Heart right ventricle (tissue), 16 donors: ENCODE data around the gene CLEC4D. TPM values are rescaled to one million over a fixed set of nuclear protein-coding genes. Genes with fewer than 3 reads are reported as not detected.
"Not testable (repeated sequence)": the region's sequence is repeated elsewhere in the genome, so short reads cannot be mapped to it uniquely, and the experiment has no call there.

Experiments used
- ATAC-seq, 8 donors: fragments of 200-7000 bp; cut with Tn5 transposase; one replicate each; pipeline ENCODE4 v1.9.1; 2020; ENCODE audit warnings: mild to moderate bottlenecking in 8 of 8, moderate library complexity in 8 of 8, moderate number of reproducible peaks in 1 of 8
- DNase-seq, 2 donors: peaks; one replicate each; pipeline ENCODE4 v3.0.0-alpha.2; 2020
- H3K27ac ChIP-seq, 10 donors: fragments of 200-600 bp; sonication (generic) in 2 of 10; one replicate each; pipeline versions ENCODE4 v1.5.0 to v1.8.0; 2020 to 2022; ENCODE audit warnings: mild to moderate bottlenecking in 3 of 10
- H3K27me3 ChIP-seq, 7 donors: fragments of 200-600 bp; one replicate each; pipeline ENCODE4 v1.8.0; 2021 to 2022; ENCODE audit warnings: mild to moderate bottlenecking in 2 of 7
- H3K36me3 ChIP-seq, 9 donors: fragments of 200-600 bp; sonication (generic) in 1 of 9; one replicate each; pipeline versions ENCODE4 v1.5.0 to v1.8.0; 2020 to 2022; ENCODE audit warnings: mild to moderate bottlenecking in 2 of 9
- H3K4me1 ChIP-seq, 9 donors: fragments of 200-600 bp; sonication (generic) in 1 of 9; one replicate each; pipeline versions ENCODE4 v1.5.0 to v1.8.0; 2020 to 2022; ENCODE audit warnings: mild to moderate bottlenecking in 4 of 9
- H3K4me3 ChIP-seq, 10 donors: fragments of 200-600 bp; sonication (generic) in 2 of 10; one replicate each; pipeline versions ENCODE4 v1.5.0 to v1.8.0; 2020 to 2022; ENCODE audit warnings: mild to moderate bottlenecking in 7 of 10, moderate library complexity in 2 of 10
- H3K9me3 ChIP-seq, 11 donors: fragments of 200-600 bp in 10 of 11; sonication (generic) in 2 of 11; one replicate each; pipeline versions ENCODE4 v1.5.0 to v1.8.0; 2013 to 2022; ENCODE audit warnings: mild to moderate bottlenecking in 2 of 11, control low read depth in 1 of 11, moderate library complexity in 1 of 11
- WGBS, 2 donors: extraction: QIAGEN DNeasy Blood & Tissue Kit; methylation state at CpG; one replicate each; pipeline ENCODE4 v1.1.7; 2013; ENCODE audit warnings: inconsistent platforms in 1 of 2; 5-methylcytosine and 5-hydroxymethylcytosine counted together
- intact Hi-C, 10 donors: fragments of 100-400 bp; cut with DNase I; formaldehyde crosslinking; loops; one replicate each; pipeline versions ENCODE4 v1.11.1 to v1.14.2; 2022
- polyA plus RNA-seq, 2 donors: library from polyadenylated mRNA; stranded (reverse); fragments of 200-250 nt; gene quantifications; one replicate each; pipeline ENCODE4 v1.2.3, GENCODE V29; 2013
- total RNA-seq, 10 donors: library from RNA; stranded (reverse); fragmentation: NEBNext Ultra II Directional in 3 of 10; extraction: Animal tissue kit (Norgen Biotek cat#: 25700) in 3 of 10; gene quantifications; one replicate each; pipeline versions ENCODE4 v1.2.1 to v1.2.4, GENCODE V29; 2021 to 2023
- TF ChIP-seq, protein P1 (sequence below), 9 donors: fragments of 200-600 bp; sonication (generic) in 2 of 9; IDR thresholded peaks; one replicate each; pipeline versions ENCODE4 v1.5.0 to v1.8.0; 2021 to 2022; ENCODE audit warnings: antibody characterized with exemption in 9 of 9, mild to moderate bottlenecking in 5 of 9, moderate library complexity in 1 of 9
- donor health status: Arrhythmogenic right ventricular cardiomyopathy.
- donor health status: ischemic (EF 13 %, LVEDD 7.1; RV severe dilation, severe dysfunction).
- donor health status: healthy with polysubstance abuse.
- donor health status: DM: no; HTN: yes; CAD: no.
- donor health status: DM: no; HTN: no; CAD: no.
- donor health status: ischemic (EF 25% LVEDD 6.9; RV normal size, moderate dysfunction).
- donor health status: ischemic (EF 25% LVEDD 5.7; RV mildly dilated, moderate dysfunction).
- donor health status: healthy.
- donor health status: DM: yes; HTN: yes; CAD: no.
- donor health status: Ischemic cardiomyopathy.
- donor health status: ischemic (EF 35%, LVEDD 5.7; RV mildly dilated, moderate dysfunction).
- donor health status: nonischemic (EF 11% LVEDD 7.7; RV severe dilation, severe dysfunction).
- donor health status: DM: yes; HTN: yes; CAD: no.
- donor health status: PGD.
- donor health status: ischemic (EF 29% LVEDD 5.4; RV normal size, mild dysfunction).
- donor health status: nonischemic (EF 23%, LVEDD 6.1; RV moderate dilation, normal function).

Gene CLEC4D
- total and polyA plus RNA-seq, 12 donors = 0.17 to 1.0 (median 0.30) TPM; not detected in 5

DNA sequence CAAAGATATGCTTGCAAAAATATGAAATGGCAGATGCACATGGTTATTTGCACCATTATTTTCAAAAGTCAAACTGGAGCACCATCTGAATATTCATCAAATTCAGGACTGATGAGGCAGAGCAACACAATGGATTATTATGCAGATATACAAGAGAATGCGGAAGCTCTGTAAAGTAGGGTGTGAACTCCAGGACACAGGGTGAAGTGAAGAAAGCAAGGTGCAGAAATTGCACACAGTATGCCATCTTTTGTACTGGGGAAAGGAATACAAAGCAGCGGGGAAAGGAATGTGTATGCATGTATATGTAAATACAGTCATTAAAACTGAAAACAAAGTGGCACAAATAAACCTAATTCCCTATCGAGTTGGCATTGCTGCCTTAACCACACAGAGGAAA, 50.1 kb downstream of the CLEC4D start:
- no peak for ATAC-seq

GRCh38 chr12:8564656-8565055, 51.4 kb downstream of the CLEC4D start:
- TF ChIP-seq, protein P1, sequence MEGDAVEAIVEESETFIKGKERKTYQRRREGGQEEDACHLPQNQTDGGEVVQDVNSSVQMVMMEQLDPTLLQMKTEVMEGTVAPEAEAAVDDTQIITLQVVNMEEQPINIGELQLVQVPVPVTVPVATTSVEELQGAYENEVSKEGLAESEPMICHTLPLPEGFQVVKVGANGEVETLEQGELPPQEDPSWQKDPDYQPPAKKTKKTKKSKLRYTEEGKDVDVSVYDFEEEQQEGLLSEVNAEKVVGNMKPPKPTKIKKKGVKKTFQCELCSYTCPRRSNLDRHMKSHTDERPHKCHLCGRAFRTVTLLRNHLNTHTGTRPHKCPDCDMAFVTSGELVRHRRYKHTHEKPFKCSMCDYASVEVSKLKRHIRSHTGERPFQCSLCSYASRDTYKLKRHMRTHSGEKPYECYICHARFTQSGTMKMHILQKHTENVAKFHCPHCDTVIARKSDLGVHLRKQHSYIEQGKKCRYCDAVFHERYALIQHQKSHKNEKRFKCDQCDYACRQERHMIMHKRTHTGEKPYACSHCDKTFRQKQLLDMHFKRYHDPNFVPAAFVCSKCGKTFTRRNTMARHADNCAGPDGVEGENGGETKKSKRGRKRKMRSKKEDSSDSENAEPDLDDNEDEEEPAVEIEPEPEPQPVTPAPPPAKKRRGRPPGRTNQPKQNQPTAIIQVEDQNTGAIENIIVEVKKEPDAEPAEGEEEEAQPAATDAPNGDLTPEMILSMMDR (IDR thresholded peaks at IDR 0.05) = no peak
- DNase-seq (no peak), ATAC-seq (peak in 1 of 8 donors; percentile 43)
- H3K27ac ChIP-seq = no peak overlapping the region
- WGBS, 2 donors = 44 to 57% methylated on average over 22 of the region's 22 CpGs
- intact Hi-C loops = no loop called here
- H3K4me3 ChIP-seq = no peak overlapping the region
- H3K9me3 ChIP-seq = peaks cover 0 to 36% (median 14%) of the 10 kb centered on the region in 11 donors
- peaks cover 0 to 16% (median 0%) of the 10 kb centered on the region in 9 donors for H3K4me1 ChIP-seq
- H3K27me3 ChIP-seq = peaks cover 0 to 3% (median 0%) of the 10 kb centered on the region in 7 donors
- H3K36me3 ChIP-seq = no peaks in the 10 kb centered on the region

More for the DNA sequence above, 50.1 kb downstream of the CLEC4D start:
- WGBS, 2 donors = 69 to 74% methylated on average over 3 of the region's 3 CpGs
- H3K27ac ChIP-seq = no peak overlapping the region
- H3K36me3 ChIP-seq = no peaks in the 10 kb centered on the region
- intact Hi-C loops = no loop called here
- H3K27me3 ChIP-seq = peaks cover 0 to 3% (median 0%) of the 10 kb centered on the region in 7 donors
- H3K4me1 ChIP-seq = peaks cover 0 to 16% (median 0%) of the 10 kb centered on the region in 9 donors
- TF ChIP-seq, protein P1 (IDR thresholded peaks at IDR 0.05) = no peak
- H3K9me3 ChIP-seq = peaks cover 0 to 36% (median 14%) of the 10 kb centered on the region in 11 donors
- H3K4me3 ChIP-seq = no peak overlapping the region
- DNase-seq = no peak

DNA sequence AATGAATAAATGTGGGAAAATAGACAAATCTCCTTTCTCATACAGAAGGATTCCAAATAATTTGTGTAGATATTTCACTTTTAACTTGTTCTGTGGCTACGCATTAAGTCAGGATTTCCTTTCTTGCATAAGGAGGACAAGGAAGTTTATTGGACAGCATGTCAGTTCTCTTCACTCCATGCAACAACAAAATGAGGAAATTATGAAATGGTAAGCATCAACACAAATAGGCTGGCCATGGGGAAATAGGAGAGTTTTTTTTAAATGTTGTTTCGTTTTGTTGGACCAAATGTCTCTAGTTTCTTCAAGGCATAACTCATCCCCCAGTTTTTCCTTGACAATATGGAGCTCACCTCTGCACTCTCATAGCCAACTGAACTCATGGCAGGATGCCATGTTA, 52.7 kb downstream of the CLEC4D start:
- 66 to 79% methylated on average over 2 of the region's 2 CpGs for whole genome bisulfite sequencing, 2 donors
- Histone ChIP-seq H3K27ac (peak overlapping the region in 2 of 10 donors; percentile 23 to 83), H3K9me3 (peaks cover 0 to 36% (median 14%) of the 10 kb centered on the region in 11 donors), H3K4me1 (peaks cover 0 to 16% (median 0%) of the 10 kb centered on the region in 9 donors)
- H3K36me3 ChIP-seq, intact Hi-C loops, DNase-seq, H3K27me3 ChIP-seq, H3K4me3 ChIP-seq: not testable (repeated sequence)
- ATAC-seq = peak in 1 of 8 donors; percentile 54

DNA sequence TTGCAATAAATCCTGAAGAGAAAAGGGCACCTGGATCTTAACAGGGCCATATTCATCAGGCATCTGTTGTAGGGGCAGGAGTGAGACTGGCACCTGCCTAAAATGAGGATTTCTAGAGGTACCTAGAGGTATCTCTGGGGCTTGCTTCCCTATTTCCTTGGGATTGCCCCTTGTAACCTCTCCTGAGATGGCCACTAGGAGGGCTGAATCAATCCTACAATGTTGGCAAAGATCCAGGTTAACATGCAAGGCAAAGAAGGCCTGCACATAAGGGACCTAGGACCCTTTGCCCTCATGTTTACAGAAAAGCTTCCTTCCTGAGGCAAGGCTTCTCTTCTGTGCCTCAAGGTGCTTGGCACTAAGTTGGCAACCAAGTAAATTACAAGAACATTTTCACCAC, 53.2 kb downstream of the CLEC4D start:
- ATAC-seq = no peak
- H3K27me3 ChIP-seq = no peaks in the 10 kb centered on the region
- intact Hi-C loops = no loop called here
- H3K4me1 ChIP-seq = peaks cover 0 to 16% (median 0%) of the 10 kb centered on the region in 9 donors
- peaks cover 0 to 36% (median 14%) of the 10 kb centered on the region in 11 donors for H3K9me3 ChIP-seq
- no peak for DNase-seq
- no peak overlapping the region for H3K4me3 ChIP-seq
- TF ChIP-seq, protein P1 (IDR thresholded peaks at IDR 0.05) = no peak
- H3K36me3 ChIP-seq = no peaks in the 10 kb centered on the region
- H3K27ac ChIP-seq = peak overlapping the region in 2 of 10 donors; percentile 23 to 83

Other genes with a start within 250 kb of the CLEC4D start
- under 1 TPM in 1 of 10 donors, not detected in 9; 0.14 TPM for gene CLEC6A, start 57.5 kb upstream of the CLEC4D start, total RNA-seq
- gene CLEC6A, start 57.5 kb upstream of the CLEC4D start, polyA plus RNA-seq = not detected
- gene CLEC4E, start 27.4 kb downstream of the CLEC4D start, total RNA-seq = 1 to 10 TPM in 4 of 10 donors, under 1 TPM in 4, not detected in 2; 0.25 to 5.5 (median 1.0) TPM
- 1 to 10 TPM in 1 of 2 donors, under 1 TPM in 1; 0.88 to 1.7 TPM for gene CLEC4E, start 27.4 kb downstream of the CLEC4D start, polyA plus RNA-seq
- gene AICDA, start 99.4 kb downstream of the CLEC4D start, total RNA-seq = not detected
- under 1 TPM; 0.03 to 0.22 TPM for gene AICDA, start 99.4 kb downstream of the CLEC4D start, polyA plus RNA-seq
- 10 to 100 TPM; 12.3 to 53.0 (median 22.7) TPM for gene MFAP5, start 149.3 kb downstream of the CLEC4D start, total RNA-seq
- 10 to 100 TPM; 25.8 to 31.8 TPM for gene MFAP5, start 149.3 kb downstream of the CLEC4D start, polyA plus RNA-seq
- gene RIMKLB, start 184.5 kb downstream of the CLEC4D start, total RNA-seq = 10 to 100 TPM; 10.5 to 16.4 (median 12.6) TPM
- 10 to 100 TPM in 1 of 2 donors, 1 to 10 TPM in 1; 7.2 to 65.9 TPM for gene RIMKLB, start 184.5 kb downstream of the CLEC4D start, polyA plus RNA-seq